Mesendoderm (in vitro differentiated cells): Measurements from ENCODE around the gene TMED9.

Experiments
- DNase-seq: peaks from one replicate; pipeline ENCODE4 v3.0.0; 2013
- H2AK5ac ChIP-seq: 2 replicates; pipeline ENCODE4 v1.6.1; 2013; ENCODE audit warnings: low read length, inconsistent platforms
- H2BK120ac ChIP-seq: 2 replicates; pipeline ENCODE4 v1.6.1; 2013; ENCODE audit warnings: low read depth, mild to moderate bottlenecking, low read length, moderate library complexity, mixed read lengths
- H2BK15ac ChIP-seq: replicated peaks from 2 replicates; pipeline ENCODE4 v1.6.1; 2013; ENCODE audit warnings: low read depth, mild to moderate bottlenecking, moderate library complexity
- H2BK5ac ChIP-seq: 2 replicates; pipeline ENCODE4 v1.6.1; 2013; ENCODE audit warnings: low read length, inconsistent platforms
- H3K18ac ChIP-seq: 2 replicates; pipeline ENCODE4 v1.6.1; 2013; ENCODE audit warnings: mild to moderate bottlenecking, low read length, mixed read lengths
- H3K23ac ChIP-seq: one replicate; pipeline ENCODE4 v1.6.1; 2013; ENCODE audit warnings: low read length
- H3K27ac ChIP-seq: 2 replicates; pipeline ENCODE4 v1.5.1; 2013; ENCODE audit warnings: low read depth, mild to moderate bottlenecking, inconsistent platforms, low read length, moderate library complexity
- H3K27me3 ChIP-seq: 2 replicates; pipeline ENCODE4 v1.6.1; 2013; ENCODE audit warnings: low read length, control low read depth, mild to moderate bottlenecking, inconsistent platforms; ENCODE audit not compliant: insufficient read depth, poor library complexity
- H3K36me3 ChIP-seq: 2 replicates; pipeline ENCODE4 v1.6.1; 2013; ENCODE audit warnings: low read length, inconsistent platforms; ENCODE audit not compliant: control insufficient read depth, insufficient read depth
- H3K4ac ChIP-seq: one replicate; pipeline ENCODE4 v1.6.1; 2013; ENCODE audit warnings: low read depth, mild to moderate bottlenecking, low read length, moderate library complexity
- H3K4me1 ChIP-seq: 2 replicates; pipeline ENCODE4 v1.6.1; 2013; ENCODE audit warnings: low read depth, low read length, inconsistent platforms; ENCODE audit not compliant: control insufficient read depth
- H3K4me2 ChIP-seq: 2 replicates; pipeline ENCODE4 v1.6.1; 2013; ENCODE audit warnings: low read length
- H3K4me3 ChIP-seq: 2 replicates; pipeline ENCODE4 v1.5.1; 2013; ENCODE audit warnings: mild to moderate bottlenecking, low read length
- H3K56ac ChIP-seq: one replicate; pipeline ENCODE4 v1.6.1; 2013; ENCODE audit warnings: low read length
- H3K79me1 ChIP-seq: 2 replicates; pipeline ENCODE4 v1.6.1; 2013; ENCODE audit warnings: low read length, inconsistent platforms
- H3K79me2 ChIP-seq: 2 replicates; pipeline ENCODE4 v1.6.1; 2013; ENCODE audit warnings: mild to moderate bottlenecking, low read length; ENCODE audit not compliant: control insufficient read depth, insufficient read depth
- H3K9ac ChIP-seq: 2 replicates; pipeline ENCODE4 v1.6.1; 2013; ENCODE audit warnings: low read length, inconsistent platforms
- H4K5ac ChIP-seq: one replicate; pipeline ENCODE4 v1.6.1; 2013; ENCODE audit warnings: low read length
- H4K8ac ChIP-seq: one replicate; pipeline ENCODE4 v1.6.1; 2013; ENCODE audit warnings: low read depth, mild to moderate bottlenecking, control low read depth, low read length, moderate library complexity
- WGBS: extraction: QIAGEN DNeasy Blood & Tissue Kit; methylation state at CpG from one replicate; pipeline ENCODE4 v1.1.7; 2013; ENCODE audit warnings: low lambda C conversion rate, missing lambda C conversion rate; ENCODE audit not compliant: insufficient coverage; ENCODE audit errors: extremely low coverage; 5-methylcytosine and 5-hydroxymethylcytosine counted together

The TMED9 gene

DNA sequence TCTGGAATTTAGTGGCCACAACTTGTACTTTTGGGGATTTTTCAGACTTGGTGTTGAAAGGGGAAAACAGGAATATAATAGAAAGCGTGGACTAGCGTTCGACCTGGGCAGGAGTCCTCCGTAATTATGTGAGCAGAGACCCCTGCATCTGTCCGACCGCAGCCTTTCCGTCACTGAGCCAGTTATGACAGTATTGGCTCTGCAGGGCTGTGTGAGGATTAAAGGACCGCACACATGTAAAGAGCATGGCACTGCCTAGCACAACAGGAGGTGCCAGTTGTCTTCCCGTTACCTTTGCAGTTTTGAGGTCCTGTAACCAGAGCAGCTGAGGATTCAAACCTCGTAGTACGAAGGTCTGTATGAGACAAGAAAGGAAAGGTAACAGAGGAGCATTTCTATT lies 9.1 kb downstream of the TMED9 start:
- Histone ChIP-seq H3K9ac (no peak overlapping the region), H3K23ac (no peak overlapping the region), H2BK5ac (no peak overlapping the region), H2BK15ac (no peak overlapping the region), H3K79me2 (peaks cover 3% of the 10 kb centered on the region), H3K27ac (no peak overlapping the region), H2AK5ac (no peak overlapping the region), H3K27me3 (no peaks in the 10 kb centered on the region), H2BK120ac (no peak overlapping the region), H3K36me3 (peaks cover 4% of the 10 kb centered on the region), H4K5ac (no peak overlapping the region), H4K8ac (no peak overlapping the region), H3K4ac (no peak overlapping the region), H3K18ac (no peak overlapping the region), H3K4me3 (no peak overlapping the region), H3K79me1 (peaks cover 5% of the 10 kb centered on the region), H3K4me2 (no peak overlapping the region), H3K4me1 (peaks cover 3% of the 10 kb centered on the region), H3K56ac (peak overlapping the region; percentile 95)
- WGBS: no CpG with 5 or more reads among the region's 11 CpGs
- no peak for DNase-seq

DNA sequence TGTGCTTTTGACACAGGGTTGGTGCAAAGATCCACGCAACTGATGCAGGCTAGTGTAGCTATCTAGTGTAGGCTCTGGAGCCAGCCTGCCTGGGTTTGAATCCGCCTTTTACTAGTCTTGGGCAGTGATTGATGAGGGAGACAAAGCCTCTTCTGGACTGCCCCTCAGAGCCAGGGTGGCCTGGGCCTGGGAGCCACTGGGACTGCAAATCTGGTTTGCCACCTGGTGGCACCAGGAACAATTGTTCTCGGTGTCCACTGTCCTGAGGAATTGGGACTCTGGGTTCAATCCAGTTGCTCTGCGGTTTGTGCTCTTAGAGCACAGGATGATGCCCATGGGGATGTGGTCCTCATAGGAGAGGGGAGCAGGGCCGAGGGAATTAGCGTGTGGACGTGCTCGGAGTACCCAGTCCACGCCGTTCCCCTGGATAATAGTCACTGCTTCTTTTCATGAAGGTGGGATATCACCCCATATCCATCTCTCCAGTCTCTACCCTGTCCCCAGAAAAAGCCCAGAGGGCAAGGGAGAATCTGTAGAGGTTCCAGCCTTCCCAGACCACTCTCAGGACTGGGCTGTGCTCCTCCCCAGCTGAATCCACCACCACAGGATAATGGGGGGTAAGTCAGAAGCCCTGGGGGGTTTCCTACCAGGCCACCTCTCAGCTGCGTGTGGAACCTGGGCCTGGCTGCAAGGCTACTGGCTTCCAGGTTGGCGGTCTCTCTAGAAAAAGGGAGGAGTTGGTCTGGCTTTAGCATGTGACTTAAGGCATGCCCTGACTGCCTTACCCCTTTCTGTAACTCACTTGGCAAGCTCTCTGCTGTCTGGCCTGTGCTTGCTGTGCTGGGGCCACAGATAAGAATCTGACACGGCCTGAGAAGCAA lies 9.8 kb downstream of the TMED9 start:
- Histone ChIP-seq H3K4me2 (no peak overlapping the region), H2BK15ac (no peak overlapping the region), H4K5ac (no peak overlapping the region), H3K9ac (no peak overlapping the region), H2BK5ac (no peak overlapping the region), H2BK120ac (no peak overlapping the region), H3K56ac (no peak overlapping the region), H3K4ac (no peak overlapping the region), H3K79me2 (peaks cover 3% of the 10 kb centered on the region), H3K4me1 (peaks cover 3% of the 10 kb centered on the region), H3K23ac (no peak overlapping the region), H3K27ac (no peak overlapping the region), H2AK5ac (no peak overlapping the region), H4K8ac (no peak overlapping the region), H3K18ac (no peak overlapping the region), H3K79me1 (peaks cover 5% of the 10 kb centered on the region), H3K4me3 (no peak overlapping the region), H3K27me3 (no peaks in the 10 kb centered on the region), H3K36me3 (no peaks in the 10 kb centered on the region)
- WGBS: no CpG with 5 or more reads among the region's 13 CpGs
- peak; percentile 25 for DNase-seq

- Histone ChIP-seq H3K23ac (no peak overlapping the region), H3K4me1 (peaks cover 3% of the 10 kb centered on the region), H3K9ac (no peak overlapping the region), H3K4me3 (no peak overlapping the region), H3K18ac (no peak overlapping the region), H3K79me2 (peaks cover 3% of the 10 kb centered on the region), H2AK5ac (no peak overlapping the region), H2BK5ac (no peak overlapping the region), H3K56ac (no peak overlapping the region), H3K27me3 (no peaks in the 10 kb centered on the region), H3K4me2 (no peak overlapping the region), H3K27ac (no peak overlapping the region), H4K8ac (no peak overlapping the region), H2BK15ac (no peak overlapping the region), H2BK120ac (no peak overlapping the region), H3K79me1 (peaks cover 5% of the 10 kb centered on the region), H3K36me3 (no peaks in the 10 kb centered on the region), H4K5ac (no peak overlapping the region), H3K4ac (no peak overlapping the region)
- WGBS: no CpG with 5 or more reads among the region's 4 CpGs
- no peak for DNase-seq
Measured at GRCh38 chr5:177602458-177602830, 10.4 kb downstream of the TMED9 start.

- no peak overlapping the region for H2BK120ac ChIP-seq
- H3K23ac ChIP-seq: no peak overlapping the region
- no peak overlapping the region for H3K4me3 ChIP-seq
- no peak overlapping the region for H2BK5ac ChIP-seq
- WGBS: no CpG with 5 or more reads among the region's 8 CpGs
- peaks cover 5% of the 10 kb centered on the region for H3K4me1 ChIP-seq
- no peak overlapping the region for H3K27ac ChIP-seq
- no peak overlapping the region for H3K56ac ChIP-seq
- peaks cover 3% of the 10 kb centered on the region for H3K79me2 ChIP-seq
- H2BK15ac ChIP-seq: no peak overlapping the region
- H3K18ac ChIP-seq: no peak overlapping the region
- no peaks in the 10 kb centered on the region for H3K36me3 ChIP-seq
- no peak overlapping the region for H3K4me2 ChIP-seq
- no peak overlapping the region for H4K5ac ChIP-seq
- no peak overlapping the region for H3K4ac ChIP-seq
- DNase-seq: no peak
- H2AK5ac ChIP-seq: no peak overlapping the region
- H4K8ac ChIP-seq: no peak overlapping the region
- H3K27me3 ChIP-seq: no peaks in the 10 kb centered on the region
- no peak overlapping the region for H3K9ac ChIP-seq
- peaks cover 5% of the 10 kb centered on the region for H3K79me1 ChIP-seq
Measured at GRCh38 chr5:177603631-177604030, 11.6 kb downstream of the TMED9 start.

DNA sequence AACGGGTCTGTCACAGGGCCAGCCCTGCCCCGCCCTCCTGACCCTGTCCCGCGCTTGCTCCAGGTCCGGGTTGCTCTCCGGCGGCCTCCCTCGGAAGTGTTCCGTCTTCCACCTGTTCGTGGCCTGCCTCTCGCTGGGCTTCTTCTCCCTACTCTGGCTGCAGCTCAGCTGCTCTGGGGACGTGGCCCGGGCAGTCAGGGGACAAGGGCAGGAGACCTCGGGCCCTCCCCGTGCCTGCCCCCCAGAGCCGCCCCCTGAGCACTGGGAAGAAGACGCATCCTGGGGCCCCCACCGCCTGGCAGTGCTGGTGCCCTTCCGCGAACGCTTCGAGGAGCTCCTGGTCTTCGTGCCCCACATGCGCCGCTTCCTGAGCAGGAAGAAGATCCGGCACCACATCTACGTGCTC lies 12.1 kb downstream of the TMED9 start:
- Histone ChIP-seq H3K18ac (no peak overlapping the region), H3K27me3 (no peaks in the 10 kb centered on the region), H3K79me1 (peaks cover 5% of the 10 kb centered on the region), H2BK15ac (no peak overlapping the region), H3K56ac (no peak overlapping the region), H4K5ac (no peak overlapping the region), H3K36me3 (no peaks in the 10 kb centered on the region), H3K27ac (no peak overlapping the region), H2BK120ac (no peak overlapping the region), H4K8ac (no peak overlapping the region), H3K4ac (no peak overlapping the region), H3K4me2 (no peak overlapping the region), H2AK5ac (no peak overlapping the region), H3K4me3 (no peak overlapping the region), H2BK5ac (no peak overlapping the region), H3K79me2 (peaks cover 3% of the 10 kb centered on the region), H3K23ac (no peak overlapping the region), H3K9ac (no peak overlapping the region), H3K4me1 (peaks cover 5% of the 10 kb centered on the region)
- DNase-seq: no peak
- no CpG with 5 or more reads among the region's 27 CpGs for WGBS

- no peak for DNase-seq
- Histone ChIP-seq H3K79me1 (peaks cover 5% of the 10 kb centered on the region), H3K4me1 (peaks cover 5% of the 10 kb centered on the region), H2BK120ac (no peak overlapping the region), H3K56ac (no peak overlapping the region), H4K5ac (no peak overlapping the region), H3K23ac (no peak overlapping the region), H3K4me3 (no peak overlapping the region), H3K79me2 (peaks cover 3% of the 10 kb centered on the region), H4K8ac (no peak overlapping the region), H3K27me3 (no peaks in the 10 kb centered on the region), H3K4me2 (no peak overlapping the region), H3K9ac (no peak overlapping the region), H2BK5ac (no peak overlapping the region), H2BK15ac (no peak overlapping the region), H2AK5ac (no peak overlapping the region), H3K4ac (no peak overlapping the region), H3K27ac (no peak overlapping the region), H3K18ac (no peak overlapping the region), H3K36me3 (no peaks in the 10 kb centered on the region)
- WGBS: no CpG with 5 or more reads among the region's 5 CpGs
Measured at GRCh38 chr5:177604656-177605055, 12.7 kb downstream of the TMED9 start.
